Measurements from ENCODE around the gene MYO10. TPM values are rescaled to one million over a fixed set of nuclear protein-coding genes. Genes with fewer than 3 reads are reported as not detected.
A peak's percentile ranks its signal among the peaks of the same experiment; 100 is the strongest.
"Not testable (repeated sequence)": the region's sequence is repeated elsewhere in the genome, so short reads cannot be mapped to it uniquely, and the experiment has no call there.

MYO10 gene
- total and polyA plus RNA-seq, 4 experiments from 2014 or later, result 0.05 to 0.17 TPM; not detected in 2

DNA sequence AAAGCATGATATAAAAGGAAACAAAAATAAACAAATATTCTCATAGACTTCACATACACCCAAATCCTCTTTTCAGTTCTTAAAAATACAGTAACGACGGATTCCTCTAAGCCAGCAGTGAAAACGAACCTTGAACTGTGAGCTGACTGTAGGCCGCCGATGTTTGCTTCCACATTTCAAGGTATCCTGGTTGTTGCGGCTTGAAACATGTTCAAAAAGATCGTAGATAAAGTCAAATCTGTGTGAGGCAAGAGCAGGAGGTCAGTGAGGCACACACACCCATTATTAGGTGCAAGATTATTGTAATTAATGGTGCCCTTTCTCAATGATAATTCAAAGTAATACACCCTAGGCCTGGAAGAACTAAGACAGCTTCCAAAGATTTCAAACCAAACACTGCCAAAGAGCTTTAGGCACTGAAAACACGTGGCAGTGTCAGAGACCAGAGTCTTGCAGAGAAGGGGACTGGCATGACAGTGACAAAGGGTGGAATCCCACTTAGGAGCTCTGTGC lies 178.0 kb downstream of the MYO10 start:
- no peak overlapping the region for H3K4me3 Mint-ChIP-seq

DNA sequence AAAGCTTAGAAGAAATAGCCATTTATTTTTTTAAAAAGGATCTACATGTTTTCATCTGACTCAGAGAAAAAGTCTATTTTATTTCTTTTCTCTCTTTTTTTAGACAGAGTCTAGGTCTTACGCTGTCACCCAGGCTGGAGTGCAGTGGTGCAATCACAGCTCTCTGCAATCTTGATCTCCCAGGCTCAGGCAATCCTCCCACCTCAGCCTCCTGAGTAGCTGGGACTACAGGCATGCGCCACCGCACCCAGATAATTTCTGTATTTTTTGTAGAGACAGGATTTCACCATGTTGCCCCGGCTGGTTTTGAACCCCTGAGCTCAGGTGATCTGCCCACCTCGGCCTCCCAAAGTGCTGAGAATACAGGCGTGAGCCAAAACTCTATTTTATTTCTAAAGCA lies 178.5 kb downstream of the MYO10 start:
- H3K9me3 ChIP-seq (ENCODE audit: control insufficient read depth in 1 of 2, low read length in 2 of 2); H3K27ac Mint-ChIP-seq; H3K4me3 ChIP-seq (ENCODE audit: low read length in 2 of 2); H3K27me3 ChIP-seq (ENCODE audit: insufficient read depth, low read length); H3K4me1 Mint-ChIP-seq; POLR2A ChIA-PET (ENCODE audit: partially characterized antibody); H3K4me1 ChIP-seq (ENCODE audit: insufficient read depth, low read length); H3K27me3 Mint-ChIP-seq; H3K27ac ChIP-seq (ENCODE audit: low read depth, low read length); H3K36me3 Mint-ChIP-seq; H3K9me3 Mint-ChIP-seq; H3K36me3 ChIP-seq (ENCODE audit: insufficient read depth, low read length); H3K4me3 Mint-ChIP-seq; DNase-seq; CTCF ChIA-PET (ENCODE audit: partially characterized antibody); intact Hi-C loops (cut with micrococcal nuclease): not testable (repeated sequence)

More for the DNA sequence above, 178.0 kb downstream of the MYO10 start:
- Mint-ChIP-seq H3K4me1 (peaks cover 3 to 7% (median 5%) of the 10 kb centered on the region in 4 donors), H3K27ac (no peak overlapping the region), H3K9me3 (no peaks in the 10 kb centered on the region), H3K36me3 (no peaks in the 10 kb centered on the region), H3K27me3 (no peaks in the 10 kb centered on the region)
- no peak for DNase-seq
- H3K4me3 ChIP-seq (ENCODE audit: low read length in 2 of 2), result no peak overlapping the region
- intact Hi-C loops (cut with micrococcal nuclease), result no loop called here
- H3K9me3 ChIP-seq (ENCODE audit: control insufficient read depth in 1 of 2, low read length in 2 of 2), result no peaks in the 10 kb centered on the region
- CTCF ChIA-PET (ENCODE audit: partially characterized antibody), result no interaction called here
- H3K36me3 ChIP-seq (ENCODE audit: insufficient read depth, low read length), result no peaks in the 10 kb centered on the region
- no peaks in the 10 kb centered on the region for H3K27me3 ChIP-seq (ENCODE audit: insufficient read depth, low read length)
- H3K4me1 ChIP-seq (ENCODE audit: insufficient read depth, low read length), result peaks cover 5% of the 10 kb centered on the region
- no peak overlapping the region for H3K27ac ChIP-seq (ENCODE audit: low read depth, low read length)
- POLR2A ChIA-PET (ENCODE audit: partially characterized antibody), result no interaction called here

DNA sequence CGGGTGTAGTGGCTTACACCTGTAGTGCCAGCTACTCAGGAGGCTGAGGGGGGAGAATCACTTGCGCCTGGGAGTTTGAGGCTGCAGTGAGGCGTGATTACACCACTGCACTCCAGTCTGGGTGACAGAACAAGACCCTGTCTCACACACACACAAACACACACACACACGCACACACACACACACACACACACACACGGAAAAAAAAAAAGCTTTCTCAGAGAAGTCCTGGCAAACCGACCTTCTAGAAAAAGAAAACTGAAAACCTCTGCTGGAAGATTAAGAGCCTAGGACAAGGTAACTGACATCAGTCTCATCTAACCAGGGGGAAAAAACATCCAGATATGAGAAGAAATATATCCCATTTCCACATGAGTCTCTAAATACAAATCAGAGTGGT lies 178.9 kb downstream of the MYO10 start:
- intact Hi-C loops (cut with micrococcal nuclease), result no loop called here
- ChIA-PET POLR2A (ENCODE audit: partially characterized antibody) (no interaction called here), CTCF (ENCODE audit: partially characterized antibody) (no interaction called here)
- Histone ChIP-seq H3K27ac (ENCODE audit: low read depth, low read length) (no peak overlapping the region), H3K9me3 (ENCODE audit: control insufficient read depth in 1 of 2, low read length in 2 of 2) (no peaks in the 10 kb centered on the region), H3K27me3 (ENCODE audit: insufficient read depth, low read length) (no peaks in the 10 kb centered on the region), H3K36me3 (ENCODE audit: insufficient read depth, low read length) (no peaks in the 10 kb centered on the region), H3K4me1 (ENCODE audit: insufficient read depth, low read length) (peaks cover 5% of the 10 kb centered on the region), H3K4me3 (ENCODE audit: low read length in 2 of 2) (no peak overlapping the region)
- Mint-ChIP-seq H3K27me3 (no peaks in the 10 kb centered on the region), H3K36me3 (no peaks in the 10 kb centered on the region), H3K4me3 (no peak overlapping the region), H3K27ac (no peak overlapping the region), H3K9me3 (no peaks in the 10 kb centered on the region), H3K4me1 (peaks cover 3 to 7% (median 5%) of the 10 kb centered on the region in 4 donors)
- DNase-seq, result no peak

DNA sequence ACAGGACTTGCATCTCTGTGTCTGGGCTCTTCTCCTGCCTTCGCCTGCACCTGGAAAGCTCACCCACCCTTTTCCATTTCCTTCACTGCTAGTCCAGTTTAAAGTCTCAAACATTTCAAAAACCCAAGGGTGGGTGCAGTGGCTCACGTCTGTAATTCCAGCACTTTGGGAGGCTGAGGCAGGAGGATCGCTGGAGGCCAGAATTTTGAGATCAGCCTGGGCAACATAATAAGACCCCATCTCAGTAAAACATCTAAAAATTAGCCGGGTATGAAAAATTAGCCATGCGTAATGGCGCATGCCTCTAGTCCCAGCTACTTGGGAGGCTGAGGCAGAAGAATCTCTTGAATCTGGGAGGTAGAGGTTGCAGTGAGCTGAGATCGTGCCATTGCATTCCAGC lies 179.4 kb downstream of the MYO10 start:
- intact Hi-C loops (cut with micrococcal nuclease), result no loop called here
- Mint-ChIP-seq H3K27ac (peak overlapping the region in 1 of 7 donors; percentile 64), H3K36me3 (no peaks in the 10 kb centered on the region), H3K27me3 (no peaks in the 10 kb centered on the region), H3K4me1 (peaks cover 3 to 7% (median 5%) of the 10 kb centered on the region in 4 donors), H3K4me3 (no peak overlapping the region), H3K9me3 (no peaks in the 10 kb centered on the region)
- H3K4me1 ChIP-seq (ENCODE audit: insufficient read depth, low read length), result peaks cover 5% of the 10 kb centered on the region
- H3K9me3 ChIP-seq (ENCODE audit: control insufficient read depth in 1 of 2, low read length in 2 of 2), result no peaks in the 10 kb centered on the region
- H3K4me3 ChIP-seq (ENCODE audit: low read length in 2 of 2), result no peak overlapping the region
- no peaks in the 10 kb centered on the region for H3K27me3 ChIP-seq (ENCODE audit: insufficient read depth, low read length)
- H3K27ac ChIP-seq (ENCODE audit: low read depth, low read length), result no peak overlapping the region
- DNase-seq, result no peak
- POLR2A ChIA-PET (ENCODE audit: partially characterized antibody), result no interaction called here
- CTCF ChIA-PET (ENCODE audit: partially characterized antibody), result no interaction called here
- no peaks in the 10 kb centered on the region for H3K36me3 ChIP-seq (ENCODE audit: insufficient read depth, low read length)

DNA sequence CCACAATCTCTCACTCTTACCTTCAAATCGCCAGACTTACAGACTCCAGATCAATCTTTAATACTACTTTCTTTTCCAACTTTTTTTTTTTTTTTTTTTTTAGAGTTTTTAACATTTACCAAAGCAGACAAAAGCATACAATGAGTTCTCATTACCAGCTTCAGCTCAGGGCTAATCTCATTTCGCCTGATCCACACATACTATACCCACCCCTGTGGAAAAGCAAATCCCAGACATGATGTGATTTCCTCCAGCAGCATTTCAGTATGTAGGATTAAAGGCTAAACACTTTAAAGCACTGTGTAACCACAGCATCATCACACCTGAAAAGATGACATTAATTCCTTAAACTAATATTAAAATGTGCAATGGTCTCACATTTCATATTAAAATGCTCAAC lies 180.4 kb downstream of the MYO10 start:
- Histone ChIP-seq H3K36me3 (ENCODE audit: insufficient read depth, low read length) (no peaks in the 10 kb centered on the region), H3K27ac (ENCODE audit: low read depth, low read length) (no peak overlapping the region), H3K27me3 (ENCODE audit: insufficient read depth, low read length) (no peaks in the 10 kb centered on the region), H3K4me3 (ENCODE audit: low read length in 2 of 2) (no peak overlapping the region), H3K9me3 (ENCODE audit: control insufficient read depth in 1 of 2, low read length in 2 of 2) (no peaks in the 10 kb centered on the region), H3K4me1 (ENCODE audit: insufficient read depth, low read length) (peaks cover 5% of the 10 kb centered on the region)
- Mint-ChIP-seq H3K4me1 (peaks cover 3 to 7% (median 5%) of the 10 kb centered on the region in 4 donors), H3K36me3 (no peaks in the 10 kb centered on the region), H3K4me3 (no peak overlapping the region), H3K27ac (no peak overlapping the region), H3K27me3 (no peaks in the 10 kb centered on the region), H3K9me3 (no peaks in the 10 kb centered on the region)
- ChIA-PET CTCF (ENCODE audit: partially characterized antibody) (no interaction called here), POLR2A (ENCODE audit: partially characterized antibody) (no interaction called here)
- intact Hi-C loops (cut with micrococcal nuclease), result no loop called here
- DNase-seq, result no peak

DNA sequence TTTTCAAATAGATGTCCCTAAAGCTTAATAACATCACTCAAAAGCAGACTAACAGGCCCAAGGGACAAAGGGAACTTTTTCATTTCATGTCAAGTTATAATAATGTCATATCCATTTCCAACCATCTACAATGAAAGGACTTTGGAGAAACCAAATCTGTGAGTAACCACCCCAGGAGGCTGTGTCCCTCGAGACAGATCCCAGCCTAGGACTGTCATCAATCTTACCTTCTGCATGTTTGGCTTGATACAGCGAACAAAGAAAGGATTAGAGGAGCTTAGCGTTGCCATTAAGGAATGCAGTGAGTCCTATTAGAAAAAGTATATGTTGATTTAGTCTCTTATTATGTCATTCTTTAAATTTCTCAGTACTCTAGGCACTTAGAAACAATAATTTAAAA lies 181.5 kb downstream of the MYO10 start:
- DNase-seq, result no peak
- Histone ChIP-seq H3K4me1 (ENCODE audit: insufficient read depth, low read length) (peaks cover 5% of the 10 kb centered on the region), H3K27me3 (ENCODE audit: insufficient read depth, low read length) (no peaks in the 10 kb centered on the region), H3K27ac (ENCODE audit: low read depth, low read length) (no peak overlapping the region), H3K9me3 (ENCODE audit: control insufficient read depth in 1 of 2, low read length in 2 of 2) (no peaks in the 10 kb centered on the region), H3K4me3 (ENCODE audit: low read length in 2 of 2) (no peak overlapping the region), H3K36me3 (ENCODE audit: insufficient read depth, low read length) (no peaks in the 10 kb centered on the region)
- POLR2A ChIA-PET (ENCODE audit: partially characterized antibody), result no interaction called here
- no peak overlapping the region for H3K4me3 Mint-ChIP-seq
- no peaks in the 10 kb centered on the region for H3K27me3 Mint-ChIP-seq
- no peak overlapping the region for H3K27ac Mint-ChIP-seq
- H3K4me1 Mint-ChIP-seq, result peaks cover 3 to 6% (median 4%) of the 10 kb centered on the region in 4 donors
- intact Hi-C loops (cut with micrococcal nuclease), result no loop called here
- CTCF ChIA-PET (ENCODE audit: partially characterized antibody), result no interaction called here
- H3K9me3 Mint-ChIP-seq, result no peaks in the 10 kb centered on the region
- no peaks in the 10 kb centered on the region for H3K36me3 Mint-ChIP-seq

DNA sequence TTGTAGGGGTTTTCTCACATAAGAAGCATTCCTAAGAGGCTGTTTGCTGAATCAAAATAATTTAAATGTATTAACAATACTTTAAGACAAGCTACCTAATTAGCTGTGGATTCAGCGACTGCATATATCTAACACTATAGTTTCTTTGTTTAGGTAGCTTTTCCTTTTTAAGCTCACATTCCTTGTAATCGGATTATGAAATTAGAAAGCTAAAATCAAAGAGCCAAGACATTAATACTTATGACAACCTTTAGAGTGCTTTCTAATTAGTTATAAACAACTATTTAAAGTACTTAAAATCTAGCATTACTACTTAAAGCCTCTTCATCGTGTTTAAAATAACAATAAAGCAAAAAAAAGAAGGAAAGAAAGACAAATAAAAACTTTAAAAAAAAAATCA lies 182.0 kb downstream of the MYO10 start:
- Histone ChIP-seq H3K4me3 (ENCODE audit: low read length in 2 of 2) (no peak overlapping the region), H3K27ac (ENCODE audit: low read depth, low read length) (no peak overlapping the region), H3K9me3 (ENCODE audit: control insufficient read depth in 1 of 2, low read length in 2 of 2) (no peaks in the 10 kb centered on the region), H3K4me1 (ENCODE audit: insufficient read depth, low read length) (no peaks in the 10 kb centered on the region), H3K27me3 (ENCODE audit: insufficient read depth, low read length) (no peaks in the 10 kb centered on the region), H3K36me3 (ENCODE audit: insufficient read depth, low read length) (no peaks in the 10 kb centered on the region)
- H3K27ac Mint-ChIP-seq, result no peak overlapping the region
- H3K9me3 Mint-ChIP-seq, result no peaks in the 10 kb centered on the region
- intact Hi-C loops (cut with micrococcal nuclease), result no loop called here
- H3K4me1 Mint-ChIP-seq, result peaks cover 0 to under 1% (median 0%) of the 10 kb centered on the region in 4 donors
- no peaks in the 10 kb centered on the region for H3K36me3 Mint-ChIP-seq
- H3K27me3 Mint-ChIP-seq, result no peaks in the 10 kb centered on the region
- ChIA-PET POLR2A (ENCODE audit: partially characterized antibody) (no interaction called here), CTCF (ENCODE audit: partially characterized antibody) (no interaction called here)
- H3K4me3 Mint-ChIP-seq, result no peak overlapping the region
- DNase-seq, result no peak

DNA sequence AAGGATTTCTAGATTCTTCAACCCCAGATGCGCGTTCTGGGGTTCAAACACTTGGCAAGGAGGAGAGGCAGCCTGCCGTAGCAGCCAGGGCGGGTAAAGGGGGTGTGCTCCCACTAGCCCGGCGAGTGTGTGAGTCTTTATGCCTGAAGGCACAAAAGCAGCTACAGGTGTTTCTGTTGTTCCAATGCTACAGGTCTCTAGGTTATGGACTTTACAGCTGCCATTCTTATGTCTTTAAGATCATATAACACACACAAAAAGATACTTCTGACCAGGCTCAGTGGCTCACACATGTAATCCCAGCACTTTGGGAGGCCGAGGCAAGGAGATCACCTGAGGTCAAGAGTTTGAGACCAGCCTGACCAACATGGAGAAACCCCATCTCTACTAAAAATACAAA lies 185.6 kb downstream of the MYO10 start:
- H3K36me3 Mint-ChIP-seq, result no peaks in the 10 kb centered on the region
- no peak overlapping the region for H3K4me3 Mint-ChIP-seq
- no peaks in the 10 kb centered on the region for H3K9me3 Mint-ChIP-seq
- POLR2A ChIA-PET (ENCODE audit: partially characterized antibody), result no interaction called here
- Histone ChIP-seq H3K27me3 (ENCODE audit: insufficient read depth, low read length) (no peaks in the 10 kb centered on the region), H3K4me1 (ENCODE audit: insufficient read depth, low read length) (no peaks in the 10 kb centered on the region), H3K27ac (ENCODE audit: low read depth, low read length) (no peak overlapping the region), H3K4me3 (ENCODE audit: low read length in 2 of 2) (no peak overlapping the region), H3K36me3 (ENCODE audit: insufficient read depth, low read length) (no peaks in the 10 kb centered on the region), H3K9me3 (ENCODE audit: control insufficient read depth in 1 of 2, low read length in 2 of 2) (no peaks in the 10 kb centered on the region)
- no peak for DNase-seq
- no peaks in the 10 kb centered on the region for H3K27me3 Mint-ChIP-seq
- CTCF ChIA-PET (ENCODE audit: partially characterized antibody), result no interaction called here
- intact Hi-C loops (cut with micrococcal nuclease), result no loop called here
- no peak overlapping the region for H3K27ac Mint-ChIP-seq
- peaks cover 0 to 2% (median 0%) of the 10 kb centered on the region in 4 donors for H3K4me1 Mint-ChIP-seq

All from CD4-positive, alpha-beta memory T cell (primary cell).